HG03108 (cell line): ENCODE results near the gene PIM1.
"Not testable (repeated sequence)": the region's sequence is repeated elsewhere in the genome, so short reads cannot be mapped to it uniquely, and the experiment has no call there.

Experiments used
- ATAC-seq: cut with Tn5 transposase; IDR thresholded peaks from one replicate; pipeline ENCODE4 v1.9.1; 2021; ENCODE audit warnings: moderate library complexity; ENCODE audit not compliant: unreplicated experiment

PIM1 gene

DNA sequence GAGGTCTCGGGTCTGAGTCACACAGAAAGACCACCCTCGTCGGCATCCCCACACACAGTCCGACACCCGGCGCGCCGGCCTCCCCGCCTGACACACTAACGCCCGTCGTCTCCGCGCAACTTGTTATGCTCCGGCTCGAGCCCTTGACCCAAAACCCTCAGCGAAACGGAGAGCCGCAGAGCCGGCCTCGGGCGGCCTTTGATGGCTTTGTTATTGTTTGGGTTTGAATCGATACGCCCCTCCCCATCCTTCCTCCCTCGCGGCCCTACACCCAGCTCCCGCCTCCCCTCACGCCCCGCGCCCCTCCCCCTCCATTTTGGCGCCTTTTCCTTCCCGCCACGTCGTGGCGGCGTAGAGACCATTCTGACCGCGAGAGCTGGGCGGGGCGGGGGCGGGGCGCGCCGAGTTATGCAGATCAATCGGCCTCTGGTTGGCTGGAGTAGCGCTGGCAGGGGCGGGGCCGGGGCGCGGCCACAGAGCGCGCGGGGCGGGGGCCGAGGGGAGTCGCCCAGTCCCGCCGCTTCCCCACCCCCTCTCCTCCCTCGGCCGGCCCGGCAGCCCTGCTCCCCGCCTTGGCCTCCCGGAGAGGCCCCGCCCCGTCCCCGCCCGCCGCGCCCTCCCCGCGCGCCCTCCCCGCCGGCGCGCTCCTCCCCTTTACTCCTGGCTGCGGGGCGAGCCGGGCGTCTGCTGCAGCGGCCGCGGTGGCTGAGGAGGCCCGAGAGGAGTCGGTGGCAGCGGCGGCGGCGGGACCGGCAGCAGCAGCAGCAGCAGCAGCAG, at the start of gene PIM1:
Gene PIM1, plus strand, starts transcription at position 657 of the 777 bp plus-strand sequence. CDS start 424 bp downstream, outside the sequence.
- peak; percentile 57 for ATAC-seq

DNA sequence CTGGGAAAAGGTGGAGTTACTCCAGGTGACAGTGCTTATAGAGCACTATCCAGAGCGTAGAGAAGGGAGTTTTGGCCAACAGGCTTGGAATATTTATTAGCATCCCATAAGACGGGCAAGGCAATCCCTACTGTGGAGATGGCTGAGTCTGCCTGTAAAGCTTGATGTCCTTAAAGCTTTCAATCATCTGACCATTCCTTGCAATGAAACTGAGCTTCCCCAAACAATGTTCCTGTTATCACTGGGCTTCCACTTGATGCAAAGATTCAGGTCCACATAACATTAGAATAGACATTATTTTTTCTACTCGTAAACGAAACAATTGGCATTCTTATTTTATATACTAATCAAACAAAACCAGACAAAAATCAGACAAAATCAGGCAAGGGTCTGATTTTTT, 48.4 kb upstream of the PIM1 start:
- no peak for ATAC-seq

DNA sequence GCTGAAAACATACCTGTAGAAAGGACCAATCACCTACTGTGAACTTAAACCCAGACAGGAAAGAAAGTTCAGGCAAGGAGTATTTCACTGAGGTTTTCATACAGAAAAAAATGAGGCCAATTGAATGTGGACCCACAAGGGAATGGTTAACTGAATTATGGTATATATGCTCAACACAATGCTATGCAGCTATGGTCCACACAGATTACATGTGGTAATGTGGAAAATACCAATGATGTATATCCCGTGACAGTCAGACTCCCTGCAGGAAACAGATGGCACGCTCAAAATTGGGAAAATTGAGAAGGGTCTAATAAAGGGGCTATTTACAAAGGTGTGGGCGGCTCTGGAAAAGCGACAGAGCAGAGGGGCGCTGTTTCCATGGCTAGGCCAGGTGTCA, 47.1 kb upstream of the PIM1 start:
- ATAC-seq, result no peak

DNA sequence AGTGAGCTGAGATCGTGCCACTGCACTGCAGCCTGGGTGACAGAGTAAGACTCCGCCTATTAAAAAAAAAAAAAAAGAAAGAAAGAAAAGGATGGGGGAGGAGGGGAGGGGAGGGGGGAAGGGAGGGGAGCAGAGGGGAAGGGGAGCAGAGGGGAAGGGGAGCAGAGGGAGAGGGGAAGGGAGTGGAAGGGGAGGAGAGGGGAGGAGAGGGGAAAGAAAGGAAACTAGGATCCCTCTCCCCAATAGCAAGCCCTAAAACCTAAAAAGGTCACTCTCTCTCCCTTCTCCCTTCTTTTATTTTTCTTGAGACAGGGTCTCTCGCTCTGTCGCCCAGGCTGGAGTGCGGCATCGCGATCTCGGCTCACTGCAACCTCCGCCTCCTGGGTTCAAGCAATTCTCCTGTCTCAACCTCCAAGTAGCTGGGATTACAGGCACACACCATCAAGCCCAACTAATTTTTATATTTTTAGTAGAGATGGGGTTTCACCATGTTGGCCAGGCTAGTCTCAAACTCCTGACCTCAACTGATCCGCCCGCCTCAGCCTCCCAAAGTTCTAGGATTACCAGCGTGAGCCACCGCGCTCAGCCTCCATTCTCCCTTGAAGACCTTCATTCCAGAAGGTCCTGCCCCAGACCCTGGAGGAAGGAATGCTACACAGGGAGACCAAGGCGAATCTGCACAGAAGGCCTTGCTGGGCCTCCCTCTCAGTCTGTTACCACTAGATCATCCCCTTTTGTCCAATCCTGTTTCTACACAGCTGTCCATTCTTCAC, 45.8 kb upstream of the PIM1 start:
- ATAC-seq, result no peak

DNA sequence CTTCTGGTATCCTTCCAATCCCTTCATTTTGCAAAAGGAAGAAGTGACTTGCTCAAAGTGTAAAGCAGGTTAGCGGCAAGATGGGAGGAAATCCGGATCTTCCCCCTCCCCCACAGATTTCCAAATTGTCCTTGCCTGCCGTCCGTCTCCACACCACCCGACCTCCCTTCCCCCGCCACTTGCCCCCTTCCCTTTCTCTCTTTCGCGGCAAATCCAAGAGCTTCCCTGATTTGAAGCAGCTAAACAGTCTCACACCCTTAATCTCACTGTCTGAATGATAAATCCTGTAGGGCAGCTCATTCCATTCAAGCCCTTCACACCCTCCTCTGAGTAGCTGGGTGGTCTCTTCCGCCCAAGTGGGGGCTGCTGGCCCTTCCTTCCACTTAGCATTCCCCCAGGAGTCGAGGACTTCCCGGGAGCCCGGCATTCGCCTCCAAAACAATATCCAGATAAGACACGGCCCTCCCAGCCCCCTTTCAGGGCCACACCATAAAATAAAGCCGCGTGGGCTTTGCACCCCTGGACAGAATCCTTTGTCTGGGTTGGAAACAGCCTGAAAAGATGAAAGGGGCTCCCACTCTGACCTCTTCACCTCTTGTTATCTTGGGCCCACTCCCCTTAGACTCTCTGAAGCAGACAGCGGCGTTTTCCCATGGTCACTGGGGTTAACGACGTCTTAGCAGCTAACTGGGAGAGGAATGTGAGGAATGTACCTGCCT, 44.0 kb upstream of the PIM1 start:
- no peak for ATAC-seq

DNA sequence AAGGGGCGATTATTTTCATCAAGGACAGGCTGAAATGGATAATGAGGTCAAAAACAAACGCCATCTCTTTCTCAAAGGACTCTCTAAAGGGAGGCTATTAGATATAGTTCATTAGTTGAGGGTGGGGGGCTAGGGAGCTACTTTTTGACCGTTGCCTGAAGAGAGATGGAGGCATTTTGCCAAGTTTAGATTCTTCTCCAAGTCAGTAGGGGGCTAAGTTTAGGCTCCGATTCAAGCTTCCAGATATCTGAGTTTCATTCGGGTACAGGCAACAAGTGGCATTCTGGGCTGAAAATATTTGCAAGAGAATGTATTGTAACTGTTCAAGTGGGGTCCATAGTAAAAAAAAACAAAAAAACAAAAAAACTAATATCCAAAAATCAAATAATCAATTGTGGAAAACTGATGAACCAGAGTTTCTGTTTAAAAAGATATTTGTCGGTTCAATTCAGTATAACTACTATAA, 43.4 kb upstream of the PIM1 start:
- ATAC-seq, result no peak

- no peak for ATAC-seq
Measured at GRCh38 chr6:37126961-37127616, 42.9 kb upstream of the PIM1 start.

GRCh38 chr6:37127961-37128862, 41.7 kb upstream of the PIM1 start:
- no peak for ATAC-seq

GRCh38 chr6:37128863-37129443, 41.0 kb upstream of the PIM1 start:
- ATAC-seq, result not testable (repeated sequence)

- ATAC-seq, result no peak
Measured at GRCh38 chr6:37129566-37129965, 40.4 kb upstream of the PIM1 start.

GRCh38 chr6:37130704-37131103, 39.2 kb upstream of the PIM1 start:
- no peak for ATAC-seq

DNA sequence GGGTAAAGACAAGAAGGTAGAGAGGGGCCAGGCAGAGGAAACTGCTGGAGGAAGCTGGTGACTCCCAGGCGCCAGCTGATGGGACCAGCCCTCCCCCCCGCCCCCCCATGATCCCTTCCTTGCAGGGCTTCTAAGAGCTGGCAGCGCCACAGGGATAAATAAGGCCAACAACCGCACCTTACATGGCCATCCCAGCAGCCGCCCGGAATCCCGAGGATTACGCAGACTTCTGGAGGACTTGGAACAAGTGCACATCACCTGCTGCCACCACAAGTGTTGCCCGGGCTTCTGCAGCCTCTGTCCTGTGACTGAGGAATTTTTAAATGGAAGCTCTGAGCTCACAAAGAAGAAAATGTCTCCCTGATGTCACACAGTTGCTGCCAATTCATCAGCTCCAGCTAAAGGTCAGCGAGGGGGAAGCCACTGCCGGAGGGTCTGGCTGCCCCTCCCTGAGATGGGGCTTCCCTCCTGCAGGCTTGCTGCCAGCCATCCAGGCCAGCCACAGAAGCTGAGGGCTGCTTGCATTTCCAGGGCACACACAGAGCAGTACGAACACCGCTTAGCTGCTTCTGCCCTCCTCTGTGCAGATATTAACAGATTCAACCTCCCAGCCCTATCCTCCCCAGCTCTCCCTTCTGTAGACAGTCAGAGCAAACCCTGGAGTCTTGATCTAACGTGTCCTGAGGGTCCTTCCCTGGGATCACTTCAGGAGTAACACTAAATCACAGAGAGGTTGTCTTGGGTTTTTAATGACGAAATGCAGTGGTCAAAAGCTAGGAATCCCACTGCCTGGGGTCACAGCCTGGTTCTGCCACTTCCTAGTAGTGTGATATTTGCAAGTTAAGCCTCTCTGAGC, 38.6 kb upstream of the PIM1 start:
- ATAC-seq, result no peak

- no peak for ATAC-seq
Measured at GRCh38 chr6:37131960-37132253, 38.0 kb upstream of the PIM1 start.

- no peak for ATAC-seq
Measured at GRCh38 chr6:37134036-37134395, 35.9 kb upstream of the PIM1 start.

DNA sequence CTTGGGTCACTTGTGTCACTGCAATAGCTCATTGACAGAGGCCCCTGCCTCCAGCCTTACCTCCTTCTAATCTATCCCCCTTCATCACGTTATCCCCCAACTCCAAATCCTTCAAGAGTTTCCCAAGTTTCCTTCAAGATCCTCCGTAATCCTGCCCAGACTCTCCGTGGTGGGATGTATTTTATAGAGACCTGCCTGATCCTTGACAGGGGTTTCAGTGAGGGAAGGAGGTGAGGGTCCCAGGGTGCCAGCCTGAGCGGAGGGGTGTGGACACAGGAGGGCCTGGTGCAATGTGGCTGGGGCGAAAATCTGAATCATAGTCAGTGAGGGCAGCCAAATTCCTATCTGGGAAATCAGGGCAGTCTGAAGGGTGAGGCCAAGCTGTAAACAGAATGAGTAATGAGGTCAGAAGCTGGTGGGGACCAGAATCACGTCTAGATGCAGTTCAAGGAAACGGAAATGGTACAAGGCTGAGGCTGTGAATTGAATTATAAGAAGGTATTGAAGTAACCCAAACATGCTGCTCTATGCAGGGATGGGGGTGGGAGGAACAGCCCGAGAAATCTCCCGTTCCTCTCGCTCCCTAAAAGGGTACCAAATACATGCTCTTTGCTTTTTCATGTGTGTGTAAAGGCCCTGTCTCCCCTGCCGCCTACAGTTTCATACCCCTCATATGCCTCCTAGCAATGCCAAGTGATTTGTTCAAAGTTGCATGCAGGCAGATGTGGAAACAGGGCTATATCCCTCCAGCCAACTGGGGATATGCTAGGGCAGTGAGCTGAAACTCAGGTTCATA, 35.4 kb upstream of the PIM1 start:
- no peak for ATAC-seq

DNA sequence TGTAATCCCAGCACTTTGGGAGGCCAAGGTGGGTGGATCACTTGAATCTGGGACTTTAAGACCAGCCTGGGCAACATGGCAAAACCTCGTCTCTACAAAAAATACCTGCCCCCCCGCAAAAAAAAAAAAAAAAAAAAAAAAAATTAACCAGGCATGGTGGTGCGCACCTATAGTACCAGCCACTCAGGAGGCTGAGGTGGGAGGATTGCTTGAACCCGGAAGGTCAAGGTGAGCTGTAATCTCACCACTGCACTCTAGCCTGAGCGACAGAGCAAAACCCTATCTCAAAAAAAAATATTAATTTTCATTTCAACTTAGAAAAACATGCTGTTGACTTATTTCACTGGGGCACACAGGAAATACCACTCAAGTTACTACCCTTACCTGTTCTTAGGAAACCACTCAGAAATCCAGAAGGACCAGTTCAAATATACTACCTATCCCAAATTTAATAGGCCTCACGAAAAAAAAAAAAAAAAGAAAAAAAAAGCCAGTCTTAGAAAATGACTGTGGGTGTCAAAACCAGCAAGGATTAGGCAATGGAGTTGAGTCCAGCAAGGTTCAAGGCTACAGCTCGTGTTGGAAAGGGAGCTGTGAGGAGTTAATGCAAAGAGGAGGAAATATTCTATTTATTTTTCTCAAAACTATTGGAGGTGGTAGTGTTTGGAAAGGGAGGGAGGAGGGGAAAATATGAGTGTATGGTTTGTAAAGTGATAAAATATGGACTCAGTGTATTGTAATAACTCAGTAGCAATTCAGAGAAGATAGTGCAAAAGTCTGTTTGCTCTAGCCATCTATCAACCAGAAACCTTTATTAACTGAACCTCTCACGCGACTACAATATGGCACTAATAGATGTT, 33.9 kb upstream of the PIM1 start:
- ATAC-seq, result no peak

DNA sequence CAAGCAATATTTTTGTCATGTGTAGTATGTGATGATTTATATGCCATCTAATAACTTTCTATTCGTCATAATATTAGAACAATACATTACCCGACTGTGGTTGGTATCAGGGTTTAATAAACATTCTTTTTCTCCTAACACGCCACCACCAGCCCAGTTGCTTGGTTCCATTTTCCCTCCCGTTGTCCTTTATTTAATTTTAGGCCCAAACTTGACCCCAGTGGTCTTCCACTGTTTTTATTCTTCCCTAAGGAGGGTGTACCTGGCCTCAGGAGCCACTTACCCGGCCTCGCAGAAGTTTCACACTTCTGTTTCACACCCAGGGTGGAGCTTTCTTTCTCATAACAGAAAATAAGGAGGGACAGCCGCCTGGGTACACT, 33.1 kb upstream of the PIM1 start:
- no peak for ATAC-seq
